Tibial nerve (tissue), 3 donors: ENCODE measurements around the gene CA10.

Experiments
- POLR2A ChIP-seq, 2 donors: fragments of 450-650 bp; IDR thresholded peaks; one replicate each; pipeline ENCODE4 v1.6.1; 2017; ENCODE audit warnings: antibody characterized with exemption in 2 of 2, mild to moderate bottlenecking in 2 of 2, moderate library complexity in 2 of 2
- TF ChIP-seq, protein P1 (sequence below), 5 experiments: fragments of 200-600 bp in 3 of 5; fragments of 450-650 bp in 2 of 5; sonication (generic) in 3 of 5; IDR thresholded peaks; one replicate each; pipeline ENCODE4 v1.5.1; 2016 to 2019; ENCODE audit warnings: antibody characterized with exemption in 5 of 5, mild to moderate bottlenecking in 3 of 5, moderate library complexity in 2 of 5

DNA sequence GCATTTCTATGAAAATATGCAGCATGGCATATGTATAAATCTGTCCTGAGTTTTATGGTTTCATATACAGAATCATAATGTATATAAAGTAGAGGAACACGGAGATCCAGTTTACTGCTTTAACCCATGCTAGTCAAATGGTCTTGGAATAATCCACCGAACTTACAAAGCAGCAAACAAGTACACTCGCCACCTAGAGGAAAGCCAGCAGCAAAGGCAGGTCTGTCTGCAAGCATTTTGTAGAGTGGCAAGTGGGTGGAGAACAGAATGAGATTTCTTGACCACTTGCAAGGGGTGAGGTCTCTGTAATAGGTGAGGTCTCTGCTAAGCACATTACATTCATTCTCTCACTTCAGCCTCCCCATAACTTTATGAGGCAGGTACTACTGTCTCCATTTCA is 308.3 kb downstream of the CA10 start:
- TF ChIP-seq, protein P1, sequence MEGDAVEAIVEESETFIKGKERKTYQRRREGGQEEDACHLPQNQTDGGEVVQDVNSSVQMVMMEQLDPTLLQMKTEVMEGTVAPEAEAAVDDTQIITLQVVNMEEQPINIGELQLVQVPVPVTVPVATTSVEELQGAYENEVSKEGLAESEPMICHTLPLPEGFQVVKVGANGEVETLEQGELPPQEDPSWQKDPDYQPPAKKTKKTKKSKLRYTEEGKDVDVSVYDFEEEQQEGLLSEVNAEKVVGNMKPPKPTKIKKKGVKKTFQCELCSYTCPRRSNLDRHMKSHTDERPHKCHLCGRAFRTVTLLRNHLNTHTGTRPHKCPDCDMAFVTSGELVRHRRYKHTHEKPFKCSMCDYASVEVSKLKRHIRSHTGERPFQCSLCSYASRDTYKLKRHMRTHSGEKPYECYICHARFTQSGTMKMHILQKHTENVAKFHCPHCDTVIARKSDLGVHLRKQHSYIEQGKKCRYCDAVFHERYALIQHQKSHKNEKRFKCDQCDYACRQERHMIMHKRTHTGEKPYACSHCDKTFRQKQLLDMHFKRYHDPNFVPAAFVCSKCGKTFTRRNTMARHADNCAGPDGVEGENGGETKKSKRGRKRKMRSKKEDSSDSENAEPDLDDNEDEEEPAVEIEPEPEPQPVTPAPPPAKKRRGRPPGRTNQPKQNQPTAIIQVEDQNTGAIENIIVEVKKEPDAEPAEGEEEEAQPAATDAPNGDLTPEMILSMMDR (IDR thresholded peaks at IDR 0.05) = no peak
- TF ChIP-seq POLR2A (IDR thresholded peaks at IDR 0.05) = no peak
